ENCODE results near the gene PGGHG.

Gene PGGHG

DNA sequence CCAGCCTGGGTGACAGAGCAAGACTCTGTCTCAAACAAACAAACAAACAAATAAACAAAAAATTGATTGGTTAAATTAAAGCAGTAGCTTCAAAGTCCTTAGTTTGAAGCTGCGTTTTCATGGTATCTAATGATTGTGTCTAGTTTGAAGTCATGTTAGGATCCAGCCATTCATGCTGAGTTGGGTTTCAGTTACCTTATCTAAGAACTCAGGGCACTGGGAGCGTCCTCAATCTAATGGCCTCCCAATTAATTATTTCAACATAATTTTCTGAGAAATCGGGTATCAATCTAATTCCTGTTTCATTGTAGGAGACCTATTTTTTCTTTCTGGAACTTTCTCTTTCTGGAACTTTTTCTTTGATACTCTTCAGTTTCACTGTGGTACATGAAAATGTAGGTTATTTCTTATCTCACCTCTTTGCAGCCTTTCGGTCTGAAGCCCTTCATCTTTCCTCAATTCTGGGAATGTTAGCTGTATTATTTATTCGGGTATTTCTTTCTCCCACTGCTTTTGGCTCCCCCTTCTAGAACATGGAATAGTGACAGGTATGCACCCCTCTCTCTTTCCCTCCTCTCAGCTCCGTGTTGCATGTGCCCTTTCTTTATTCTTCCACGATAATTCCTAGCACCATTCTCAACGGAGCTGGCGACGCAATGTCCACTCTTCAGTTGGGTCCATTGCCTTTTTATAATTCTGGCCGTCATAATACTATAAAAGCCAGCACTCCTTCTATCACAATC, 56.1 kb downstream of the PGGHG start:
- DNase-seq (ENCODE audit: insufficient read length, low spot score) (no peak), FAIRE-seq (no peak)

Data from GM19239 (cell line).